Endodermal cell (in vitro differentiated cells): ENCODE results near the gene DEDD. TPM values are rescaled to one million over a fixed set of nuclear protein-coding genes. Genes with fewer than 3 reads are reported as not detected.

Source experiments
- DNase-seq: peaks from one replicate; pipeline ENCODE4 v3.0.0-alpha.2; 2017
- H3K27ac ChIP-seq: 2 replicates; pipeline ENCODE4 v1.5.1; 2013; ENCODE audit warnings: mild to moderate bottlenecking, low read depth, low read length, moderate library complexity
- H3K27me3 ChIP-seq: 2 replicates; pipeline ENCODE4 v1.6.1; 2013; ENCODE audit warnings: mild to moderate bottlenecking, low read length, moderate library complexity; ENCODE audit not compliant: insufficient read depth, control insufficient read depth, poor library complexity, severe bottlenecking
- H3K36me3 ChIP-seq: 2 replicates; pipeline ENCODE4 v1.7.0; 2013; ENCODE audit warnings: mild to moderate bottlenecking, low read length, moderate library complexity; ENCODE audit not compliant: control insufficient read depth, insufficient read depth
- H3K4me1 ChIP-seq: one replicate; pipeline ENCODE4 v1.7.0; 2013; ENCODE audit warnings: low read length; ENCODE audit not compliant: control insufficient read depth, insufficient read depth
- H3K4me3 ChIP-seq: 2 replicates; pipeline ENCODE4 v1.5.1; 2013; ENCODE audit warnings: mild to moderate bottlenecking, low read length, moderate library complexity
- H3K9ac ChIP-seq: 2 replicates; pipeline ENCODE4 v1.6.1; 2013; ENCODE audit warnings: mild to moderate bottlenecking, low read length, moderate library complexity; ENCODE audit not compliant: poor library complexity, severe bottlenecking; ENCODE audit errors: extremely low read depth
- H3K9me3 ChIP-seq: 2 replicates; pipeline ENCODE4 v1.6.1; 2013; ENCODE audit warnings: mild to moderate bottlenecking, low read length, moderate library complexity; ENCODE audit not compliant: control insufficient read depth
- H3K27ac Mint-ChIP-seq: 2 replicates; pipeline ENCODE4 v1.8.0; 2020; ENCODE audit warnings: mixed read lengths
- H3K27me3 Mint-ChIP-seq: 2 replicates; pipeline ENCODE4 v1.8.0; 2021; ENCODE audit warnings: mild to moderate bottlenecking, mixed read lengths; ENCODE audit not compliant: insufficient read depth
- H3K36me3 Mint-ChIP-seq: 2 replicates; pipeline ENCODE4 v1.8.0; 2020; ENCODE audit warnings: low read depth, mixed read lengths
- H3K4me1 Mint-ChIP-seq: 2 replicates; pipeline ENCODE4 v1.8.0; 2020; ENCODE audit warnings: mixed read lengths
- H3K4me3 Mint-ChIP-seq: 2 replicates; pipeline ENCODE4 v1.8.0; 2020; ENCODE audit warnings: mild to moderate bottlenecking, moderate library complexity, mixed read lengths
- H3K9me3 Mint-ChIP-seq: 2 replicates; pipeline ENCODE4 v1.8.0; 2020; ENCODE audit warnings: mild to moderate bottlenecking, mixed read lengths
- WGBS, 2 experiments: methylation state at CpG; one replicate each; pipeline versions ENCODE4 v1.1.5 to v1.1.7; 2013; ENCODE audit warnings: missing lambda C conversion rate in 2 of 2, mixed read lengths in 1 of 2; ENCODE audit not compliant: insufficient coverage in 1 of 2, insufficient read length in 1 of 2; 5-methylcytosine and 5-hydroxymethylcytosine counted together
- total RNA-seq, 2 donors: library from RNA; stranded (reverse); fragmentation: NEBNext Ultra II Directional in 1 of 2; extraction: Animal tissue kit (Norgen Biotek cat#: 25700) in 1 of 2; gene quantifications; 2 replicates in 1 of 2; 3 replicates in 1 of 2; pipeline ENCODE4 v1.2.1, GENCODE V29; 2021
- TF ChIP-seq, protein P1 (sequence below): fragments of 200-600 bp; sonication (generic); conservative IDR thresholded peaks from 2 replicates; pipeline ENCODE4 v1.5.0; 2021; ENCODE audit warnings: antibody characterized with exemption, mild to moderate bottlenecking

DEDD gene
- total RNA-seq, 2 donors from 2014 or later: 34.2 to 39.8 TPM

DNA sequence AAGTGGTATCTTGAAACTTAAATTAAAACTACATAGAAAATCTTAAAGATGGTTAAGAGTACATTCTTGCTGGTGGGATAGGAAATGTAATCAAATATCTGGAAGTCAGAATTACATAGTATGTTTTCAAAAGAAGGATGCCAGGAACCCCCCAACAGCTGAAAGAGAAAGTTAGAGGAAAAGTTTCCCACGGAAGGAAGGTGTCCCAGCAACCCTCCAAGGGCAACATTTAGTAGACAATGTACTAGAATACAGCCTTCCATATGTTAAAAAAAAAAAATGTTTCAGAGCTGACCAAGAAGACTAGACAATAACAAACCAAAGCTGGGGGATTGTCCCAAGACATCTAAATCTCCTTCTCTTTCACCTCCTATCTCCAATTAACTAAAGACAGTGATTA lies 2.2 kb downstream of the DEDD start:
- DNase-seq: no peak
- H3K9me3 Mint-ChIP-seq: no peaks in the 10 kb centered on the region
- Histone ChIP-seq H3K9ac (no peak overlapping the region), H3K36me3 (peaks cover 48% of the 10 kb centered on the region), H3K4me1 (no peaks in the 10 kb centered on the region), H3K27ac (no peak overlapping the region), H3K9me3 (no peaks in the 10 kb centered on the region), H3K4me3 (peak overlapping the region; percentile 95), H3K27me3 (no peaks in the 10 kb centered on the region)
- no peak overlapping the region for H3K27ac Mint-ChIP-seq
- no peaks in the 10 kb centered on the region for H3K27me3 Mint-ChIP-seq
- TF ChIP-seq, protein P1, sequence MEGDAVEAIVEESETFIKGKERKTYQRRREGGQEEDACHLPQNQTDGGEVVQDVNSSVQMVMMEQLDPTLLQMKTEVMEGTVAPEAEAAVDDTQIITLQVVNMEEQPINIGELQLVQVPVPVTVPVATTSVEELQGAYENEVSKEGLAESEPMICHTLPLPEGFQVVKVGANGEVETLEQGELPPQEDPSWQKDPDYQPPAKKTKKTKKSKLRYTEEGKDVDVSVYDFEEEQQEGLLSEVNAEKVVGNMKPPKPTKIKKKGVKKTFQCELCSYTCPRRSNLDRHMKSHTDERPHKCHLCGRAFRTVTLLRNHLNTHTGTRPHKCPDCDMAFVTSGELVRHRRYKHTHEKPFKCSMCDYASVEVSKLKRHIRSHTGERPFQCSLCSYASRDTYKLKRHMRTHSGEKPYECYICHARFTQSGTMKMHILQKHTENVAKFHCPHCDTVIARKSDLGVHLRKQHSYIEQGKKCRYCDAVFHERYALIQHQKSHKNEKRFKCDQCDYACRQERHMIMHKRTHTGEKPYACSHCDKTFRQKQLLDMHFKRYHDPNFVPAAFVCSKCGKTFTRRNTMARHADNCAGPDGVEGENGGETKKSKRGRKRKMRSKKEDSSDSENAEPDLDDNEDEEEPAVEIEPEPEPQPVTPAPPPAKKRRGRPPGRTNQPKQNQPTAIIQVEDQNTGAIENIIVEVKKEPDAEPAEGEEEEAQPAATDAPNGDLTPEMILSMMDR: no peak
- 93% methylated on average over 1 of the region's 1 CpG; no CpG with 5 or more reads in 1 of the 2 experiments for WGBS, 2 experiments
- no peak overlapping the region for H3K4me3 Mint-ChIP-seq
- H3K4me1 Mint-ChIP-seq: peaks cover 20% of the 10 kb centered on the region
- peaks cover 41% of the 10 kb centered on the region for H3K36me3 Mint-ChIP-seq

DNA sequence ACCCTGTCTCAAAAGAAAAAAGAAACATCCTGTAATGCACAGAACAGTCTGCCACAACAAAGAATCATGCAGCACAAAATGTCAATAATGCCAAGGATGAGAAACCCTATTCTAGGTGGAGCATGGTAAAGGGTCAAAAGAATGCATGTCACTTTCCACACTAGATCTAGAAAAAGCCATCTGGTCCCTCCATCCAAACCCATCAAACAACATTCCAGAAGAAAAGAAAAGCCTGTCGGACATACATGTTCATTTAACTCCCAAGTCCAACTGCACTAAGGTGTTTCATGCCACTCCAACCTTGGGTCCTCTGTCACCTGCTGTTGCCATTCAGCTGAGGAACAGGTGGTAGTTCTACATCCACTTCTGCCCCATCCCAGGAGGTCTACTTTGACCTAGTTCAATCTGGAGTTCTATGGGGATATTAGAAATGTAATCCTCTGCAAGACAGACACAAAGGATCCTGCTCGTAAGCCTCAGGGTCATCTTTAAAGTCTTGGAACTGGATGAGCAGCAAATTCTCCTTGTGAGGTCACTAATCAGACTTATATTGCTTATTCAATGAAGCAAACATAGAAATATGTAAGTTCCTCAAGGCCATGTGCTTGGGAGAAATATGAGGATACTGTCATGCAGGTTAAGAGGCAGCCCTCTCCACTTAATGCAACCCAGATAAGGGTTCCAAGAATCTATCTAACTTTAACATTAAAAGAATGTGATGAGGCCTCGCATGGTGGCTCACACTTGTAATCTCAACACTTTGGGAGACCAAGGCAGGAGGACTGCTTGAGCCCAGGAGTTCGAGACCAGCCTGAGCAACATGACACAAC lies 3.7 kb downstream of the DEDD start:
- Histone ChIP-seq H3K9me3 (no peaks in the 10 kb centered on the region), H3K9ac (no peak overlapping the region), H3K27me3 (no peaks in the 10 kb centered on the region), H3K4me3 (no peak overlapping the region), H3K36me3 (peaks cover 60% of the 10 kb centered on the region), H3K27ac (no peak overlapping the region), H3K4me1 (no peaks in the 10 kb centered on the region)
- H3K4me3 Mint-ChIP-seq: no peak overlapping the region
- H3K27ac Mint-ChIP-seq: no peak overlapping the region
- peaks cover 49% of the 10 kb centered on the region for H3K36me3 Mint-ChIP-seq
- DNase-seq: no peak
- WGBS, 2 experiments: 98 to 100% methylated on average over 1 to 4 of the region's 4 CpGs
- TF ChIP-seq, protein P1: no peak
- H3K27me3 Mint-ChIP-seq: no peaks in the 10 kb centered on the region
- peaks cover 20% of the 10 kb centered on the region for H3K4me1 Mint-ChIP-seq
- no peaks in the 10 kb centered on the region for H3K9me3 Mint-ChIP-seq

DNA sequence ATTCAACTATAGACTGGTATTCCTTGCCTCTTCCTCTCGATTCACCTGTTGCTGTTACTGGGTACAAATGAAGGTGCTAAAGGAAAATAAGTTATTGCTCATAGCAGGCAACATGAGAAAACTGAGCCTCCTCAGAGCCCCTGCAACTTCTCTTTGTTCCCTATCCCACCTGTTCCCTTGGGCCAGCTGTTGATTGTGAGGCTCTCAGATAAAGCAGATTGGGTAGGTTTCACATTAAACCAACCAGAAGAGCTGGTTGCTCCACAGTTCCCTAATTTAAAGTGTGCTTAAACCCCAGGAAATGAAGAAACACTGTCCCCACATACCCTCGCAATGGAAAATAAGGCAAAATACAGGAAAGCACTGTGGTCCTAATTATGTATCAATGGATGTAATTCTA lies 4.8 kb downstream of the DEDD start:
- Histone ChIP-seq H3K9ac (no peak overlapping the region), H3K27ac (no peak overlapping the region), H3K36me3 (peaks cover 68% of the 10 kb centered on the region), H3K9me3 (no peaks in the 10 kb centered on the region), H3K4me3 (no peak overlapping the region), H3K27me3 (no peaks in the 10 kb centered on the region), H3K4me1 (no peaks in the 10 kb centered on the region)
- no peak overlapping the region for H3K4me3 Mint-ChIP-seq
- no peak for DNase-seq
- TF ChIP-seq, protein P1: no peak
- 93 to 100% methylated on average over 2 of the region's 2 CpGs for WGBS, 2 experiments
- H3K36me3 Mint-ChIP-seq: peaks cover 61% of the 10 kb centered on the region
- peaks cover 20% of the 10 kb centered on the region for H3K4me1 Mint-ChIP-seq
- no peaks in the 10 kb centered on the region for H3K27me3 Mint-ChIP-seq
- H3K9me3 Mint-ChIP-seq: no peaks in the 10 kb centered on the region
- no peak overlapping the region for H3K27ac Mint-ChIP-seq
